Epithelial cell of esophagus (primary cell): ENCODE results near the gene SLC4A2.

ENCODE experiments used
- DNase-seq: peaks from one replicate; pipeline ENCODE4 v3.0.0; 2010; ENCODE audit warnings: low read depth
- H3K4me3 ChIP-seq: 2 replicates; pipeline ENCODE4 v1.5.1; 2011; ENCODE audit warnings: mild to moderate bottlenecking, low read length, control low read depth
- CTCF ChIP-seq: IDR thresholded peaks from 2 replicates; pipeline ENCODE4 v1.5.1; 2011; ENCODE audit warnings: low read depth, mild to moderate bottlenecking, low read length, control low read depth, inconsistent platforms; ENCODE audit not compliant: insufficient read depth; ENCODE audit errors: missing control alignments

SLC4A2 gene

GRCh38 chr7:151032936-151033863, 26.2 kb upstream of the SLC4A2 start:
- no peak overlapping the region for H3K4me3 ChIP-seq
- DNase-seq, result peak; percentile 23
- peak; percentile 6 for TF ChIP-seq CTCF

- TF ChIP-seq CTCF, result no peak
- no peak for DNase-seq
- H3K4me3 ChIP-seq, result no peak overlapping the region
Measured at GRCh38 chr7:151033864-151034249, 25.5 kb upstream of the SLC4A2 start.

- TF ChIP-seq CTCF, result no peak
- no peak for DNase-seq
- no peak overlapping the region for H3K4me3 ChIP-seq
Measured at GRCh38 chr7:151034312-151035025, 24.9 kb upstream of the SLC4A2 start.

GRCh38 chr7:151035026-151035717, 24.2 kb upstream of the SLC4A2 start:
- DNase-seq, result no peak
- TF ChIP-seq CTCF, result no peak

GRCh38 chr7:151035902-151036301, 23.5 kb upstream of the SLC4A2 start:
- DNase-seq, result no peak
- H3K4me3 ChIP-seq, result no peak overlapping the region
- TF ChIP-seq CTCF, result no peak

More at GRCh38 chr7:151035026-151035717, 24.2 kb upstream of the SLC4A2 start:
- no peak overlapping the region for H3K4me3 ChIP-seq

GRCh38 chr7:151038951-151039849, 20.2 kb upstream of the SLC4A2 start:
- DNase-seq, result peak; percentile 65
- no peak for TF ChIP-seq CTCF
- no peak overlapping the region for H3K4me3 ChIP-seq
